GM10266 (cell line): Measurements from ENCODE around the gene DEK.

Source experiments
- DNase-seq: peaks from one replicate; pipeline ENCODE4 v3.0.0; 2012; ENCODE audit errors: extremely low spot score
- TF ChIP-seq, protein P1 (sequence below): IDR thresholded peaks from 2 replicates; pipeline ENCODE4 v1.5.1; 2012; ENCODE audit warnings: mild to moderate bottlenecking, low read depth; ENCODE audit not compliant: control insufficient read depth, insufficient read depth; ENCODE audit errors: missing control alignments

DEK gene

DNA sequence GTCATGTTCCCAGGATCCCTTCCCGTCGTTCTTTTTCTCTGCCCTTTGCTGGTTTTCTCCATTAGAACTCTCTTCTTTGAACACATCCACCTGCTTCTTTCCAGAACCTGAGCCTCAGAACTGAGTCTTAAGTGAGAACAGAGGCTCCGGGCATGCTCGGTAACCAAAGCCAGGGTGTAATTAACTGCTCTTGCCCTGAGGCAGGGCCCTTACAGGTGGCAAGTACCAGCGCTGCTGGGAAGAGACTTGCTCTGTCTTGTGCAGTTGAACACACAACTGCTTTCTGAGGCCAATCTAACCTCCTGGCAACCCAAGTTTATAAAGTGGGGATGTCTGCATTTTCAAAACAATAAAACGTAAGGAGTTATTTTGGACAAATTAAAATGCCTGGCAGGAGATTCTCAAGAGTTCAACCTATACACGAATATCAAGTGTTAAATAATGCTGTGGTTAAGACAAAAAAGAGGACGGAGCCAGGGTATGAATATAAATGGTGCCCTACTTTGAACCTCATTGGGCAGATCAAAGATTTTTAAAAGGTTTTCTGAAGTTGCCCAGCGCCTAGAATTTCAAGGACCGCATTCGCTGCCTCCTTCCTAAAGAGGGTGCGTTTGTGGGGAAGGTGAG, 12.4 kb upstream of the DEK start:
- TF ChIP-seq, protein P1, sequence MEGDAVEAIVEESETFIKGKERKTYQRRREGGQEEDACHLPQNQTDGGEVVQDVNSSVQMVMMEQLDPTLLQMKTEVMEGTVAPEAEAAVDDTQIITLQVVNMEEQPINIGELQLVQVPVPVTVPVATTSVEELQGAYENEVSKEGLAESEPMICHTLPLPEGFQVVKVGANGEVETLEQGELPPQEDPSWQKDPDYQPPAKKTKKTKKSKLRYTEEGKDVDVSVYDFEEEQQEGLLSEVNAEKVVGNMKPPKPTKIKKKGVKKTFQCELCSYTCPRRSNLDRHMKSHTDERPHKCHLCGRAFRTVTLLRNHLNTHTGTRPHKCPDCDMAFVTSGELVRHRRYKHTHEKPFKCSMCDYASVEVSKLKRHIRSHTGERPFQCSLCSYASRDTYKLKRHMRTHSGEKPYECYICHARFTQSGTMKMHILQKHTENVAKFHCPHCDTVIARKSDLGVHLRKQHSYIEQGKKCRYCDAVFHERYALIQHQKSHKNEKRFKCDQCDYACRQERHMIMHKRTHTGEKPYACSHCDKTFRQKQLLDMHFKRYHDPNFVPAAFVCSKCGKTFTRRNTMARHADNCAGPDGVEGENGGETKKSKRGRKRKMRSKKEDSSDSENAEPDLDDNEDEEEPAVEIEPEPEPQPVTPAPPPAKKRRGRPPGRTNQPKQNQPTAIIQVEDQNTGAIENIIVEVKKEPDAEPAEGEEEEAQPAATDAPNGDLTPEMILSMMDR, result no peak
- no peak for DNase-seq

DNA sequence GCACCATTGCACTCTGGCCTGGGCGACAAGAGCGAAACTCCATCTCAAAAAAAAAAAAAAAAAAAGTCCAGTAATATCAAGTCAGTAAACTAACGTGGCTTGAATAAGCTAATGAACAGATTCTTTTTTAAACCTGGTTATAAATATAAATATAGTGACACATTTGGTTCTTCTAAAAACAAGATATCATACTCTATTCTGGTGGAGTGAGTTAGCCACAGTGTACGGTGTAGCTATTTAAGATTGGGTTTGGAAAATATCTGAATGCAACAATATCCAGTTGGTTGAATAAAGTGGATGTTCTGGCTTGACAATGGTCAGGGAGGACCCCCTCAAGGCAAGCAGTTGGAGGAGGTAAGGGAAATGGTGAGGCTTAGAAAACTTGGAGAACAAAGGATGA, 5.9 kb upstream of the DEK start:
- DNase-seq, result no peak
- TF ChIP-seq, protein P1, result no peak

DNA sequence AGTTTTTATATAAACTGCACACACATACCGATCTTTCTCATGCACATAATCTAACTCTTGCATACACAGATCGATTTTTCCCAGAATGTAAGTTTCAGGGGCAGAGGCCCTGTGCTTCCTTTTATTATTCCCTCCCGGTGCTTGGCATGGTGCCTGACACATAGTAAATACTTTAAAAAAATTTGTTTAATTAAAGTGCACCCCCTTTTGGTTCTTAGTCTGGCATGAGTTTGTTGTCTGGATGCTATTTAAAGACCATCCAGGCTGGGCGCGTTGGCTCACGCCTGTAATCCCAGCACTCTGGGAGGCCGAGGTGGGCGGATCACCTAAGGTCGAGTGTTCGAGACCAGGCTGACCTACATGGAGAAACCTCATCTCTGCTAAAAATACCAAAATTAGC, 5.4 kb upstream of the DEK start:
- TF ChIP-seq, protein P1, result no peak
- DNase-seq, result no peak

DNA sequence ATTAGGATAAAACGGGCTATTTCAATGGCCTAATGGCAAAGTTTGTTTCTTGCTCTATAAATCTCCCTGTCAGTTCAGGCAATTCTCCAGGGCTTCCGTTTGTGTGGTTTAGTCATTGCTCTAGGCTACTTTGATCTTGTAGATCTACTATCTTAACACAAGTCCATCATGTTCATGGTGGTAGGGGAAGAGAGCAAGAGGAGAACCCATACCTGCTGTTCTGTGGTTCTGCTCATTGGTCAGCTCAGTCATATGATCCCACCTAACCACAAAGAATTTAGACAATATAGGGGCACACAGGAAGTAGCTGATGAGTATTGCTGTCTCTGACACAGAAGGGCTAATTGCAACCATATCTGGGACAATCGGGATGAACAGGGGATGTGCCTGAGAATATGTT, 4.9 kb upstream of the DEK start:
- peak; percentile 42 for DNase-seq
- TF ChIP-seq, protein P1, result no peak

DNA sequence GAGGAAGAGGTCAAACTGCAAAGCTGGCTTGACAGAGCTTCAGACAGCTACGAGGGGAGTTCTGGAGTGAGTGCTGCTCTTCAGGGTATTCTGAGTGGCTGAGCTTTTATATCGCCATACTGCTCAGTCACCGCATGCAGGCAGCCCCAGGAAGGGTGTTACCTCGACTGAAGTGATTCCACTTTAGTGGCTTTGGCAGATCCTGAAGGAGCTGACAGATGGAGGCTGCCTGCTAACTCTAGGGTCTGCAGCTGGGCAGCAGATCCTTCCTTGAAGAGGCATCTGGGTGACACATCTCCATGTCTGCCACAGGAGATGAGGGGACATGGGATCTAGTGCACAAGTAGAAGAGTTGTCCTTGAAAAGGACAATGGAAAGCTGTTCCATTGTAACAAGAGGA, 3.7 kb upstream of the DEK start:
- TF ChIP-seq, protein P1, result no peak

DNA sequence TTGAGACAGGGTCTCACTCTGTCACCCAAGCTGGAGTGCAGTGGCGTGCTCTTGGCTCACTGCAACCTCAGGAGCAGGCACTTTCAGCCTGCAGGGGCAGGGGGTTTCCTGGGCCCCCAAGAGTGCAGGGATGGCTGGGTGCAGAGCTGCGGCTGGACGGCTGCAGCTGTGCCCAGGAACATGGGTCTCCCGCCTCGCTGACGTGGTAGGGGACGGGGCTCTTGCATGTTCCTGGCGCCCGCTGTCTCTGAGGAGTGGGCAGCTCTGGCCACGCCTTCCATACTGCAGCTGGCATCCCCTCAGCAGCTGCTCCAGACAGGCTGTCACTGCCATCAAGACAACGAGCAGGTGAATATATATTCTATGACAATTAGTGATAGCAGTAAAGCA, 2.2 kb upstream of the DEK start:
- no peak for DNase-seq
- TF ChIP-seq, protein P1, result no peak

More for the DNA sequence above, 3.7 kb upstream of the DEK start:
- DNase-seq, result no peak

DNA sequence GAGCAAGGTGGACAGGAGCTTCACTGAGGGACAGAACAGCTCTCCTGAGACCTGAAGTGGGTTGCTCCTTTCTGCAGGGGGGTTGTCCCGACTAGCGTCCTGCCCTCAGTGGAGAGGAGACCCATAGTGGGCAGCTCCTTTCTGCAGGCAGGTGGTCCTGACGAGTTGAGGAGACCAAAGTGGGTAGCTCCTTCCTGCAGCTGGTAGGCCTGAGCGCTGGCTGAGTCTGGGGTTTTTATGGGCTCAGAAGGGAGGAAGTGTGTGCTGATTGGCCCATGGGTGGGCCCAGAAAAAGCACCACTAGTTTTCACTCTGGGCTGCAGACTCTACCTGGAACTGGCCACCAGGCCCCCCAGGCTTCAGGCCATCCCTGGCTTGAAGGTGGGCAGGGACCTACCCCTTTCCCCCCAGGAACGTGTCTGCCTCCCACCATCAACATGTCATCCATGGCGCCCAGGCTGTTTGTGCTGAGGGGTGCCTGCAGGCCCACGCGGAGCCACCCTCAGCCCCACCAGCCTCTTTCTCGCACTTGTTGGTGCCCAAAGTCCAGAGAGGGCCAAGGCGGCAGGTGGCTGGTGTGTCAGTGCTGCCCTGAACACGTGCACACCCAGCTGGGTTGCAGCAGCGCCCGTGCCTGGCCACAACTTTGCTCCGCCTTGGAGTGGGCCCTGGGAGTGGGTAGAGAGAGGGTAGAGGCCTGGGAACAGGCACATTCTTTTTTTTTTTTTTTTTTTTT, 1.6 kb upstream of the DEK start:
- TF ChIP-seq, protein P1, result no peak
- no peak for DNase-seq
